H9 (cell line): ENCODE results near the gene KCNMA1. TPM values are rescaled to one million over a fixed set of nuclear protein-coding genes. Genes with fewer than 3 reads are reported as not detected.

Source experiments
- DNase-seq: peaks from one replicate; pipeline ENCODE4 v3.0.0-alpha.2; 2017
- H2AFZ ChIP-seq: one replicate; pipeline ENCODE4 v1.6.1; 2013; ENCODE audit warnings: mild to moderate bottlenecking, low read length, control low read depth, moderate library complexity
- H2AK5ac ChIP-seq: 2 replicates; pipeline ENCODE4 v1.6.1; 2013; ENCODE audit warnings: low read length, control low read depth, mixed read lengths; ENCODE audit not compliant: insufficient read length
- H2BK120ac ChIP-seq: one replicate; pipeline ENCODE4 v1.6.1; 2013; ENCODE audit warnings: low read depth, mild to moderate bottlenecking, low read length, control low read depth, inconsistent platforms; ENCODE audit not compliant: poor library complexity, severe bottlenecking
- H2BK12ac ChIP-seq: 2 replicates; pipeline ENCODE4 v1.6.1; 2013; ENCODE audit warnings: low read length, control low read depth, mixed read lengths, low read depth; ENCODE audit not compliant: insufficient read length
- H2BK15ac ChIP-seq: 2 replicates; pipeline ENCODE4 v1.6.1; 2013; ENCODE audit warnings: low read depth, low read length, control low read depth
- H2BK20ac ChIP-seq: one replicate; pipeline ENCODE4 v1.6.1; 2013; ENCODE audit warnings: low read depth, mild to moderate bottlenecking, low read length, control low read depth, inconsistent platforms; ENCODE audit not compliant: poor library complexity, severe bottlenecking
- H2BK5ac ChIP-seq: 2 replicates; pipeline ENCODE4 v1.6.1; 2013; ENCODE audit warnings: low read length, control low read depth, mixed read lengths; ENCODE audit not compliant: insufficient read length
- H3K14ac ChIP-seq: 2 replicates; pipeline ENCODE4 v1.6.1; 2013; ENCODE audit warnings: low read length, control low read depth; ENCODE audit not compliant: insufficient read depth
- H3K18ac ChIP-seq: 2 replicates; pipeline ENCODE4 v1.6.1; 2013; ENCODE audit warnings: low read depth, mild to moderate bottlenecking, mixed read lengths, low read length, control low read depth; ENCODE audit not compliant: insufficient read length
- H3K23ac ChIP-seq: 2 replicates; pipeline ENCODE4 v1.6.1; 2013; ENCODE audit warnings: low read length, control low read depth, mixed read lengths, low read depth; ENCODE audit not compliant: insufficient read length
- H3K23me2 ChIP-seq: 2 replicates; pipeline ENCODE4 v1.6.1; 2013; ENCODE audit warnings: low read depth, mild to moderate bottlenecking, mixed read lengths, low read length, control low read depth; ENCODE audit not compliant: insufficient read length, poor library complexity, severe bottlenecking
- H3K27ac ChIP-seq: 2 replicates; pipeline ENCODE4 v1.5.1; 2013; ENCODE audit warnings: low read length, control low read depth, mixed read lengths, low read depth; ENCODE audit not compliant: insufficient read length
- H3K27me3 ChIP-seq: 2 replicates; pipeline ENCODE4 v1.6.1; 2013; ENCODE audit warnings: low read length, control low read depth, inconsistent platforms; ENCODE audit not compliant: insufficient read depth
- H3K4ac ChIP-seq: 2 replicates; pipeline ENCODE4 v1.6.1; 2013; ENCODE audit warnings: low read depth, mild to moderate bottlenecking, control low read depth, inconsistent platforms, low read length, moderate library complexity
- H3K4me1 ChIP-seq: 2 replicates; pipeline ENCODE4 v1.6.1; 2013; ENCODE audit warnings: low read length, control low read depth, inconsistent platforms; ENCODE audit not compliant: insufficient read depth
- H3K4me2 ChIP-seq: 2 replicates; pipeline ENCODE4 v1.6.1; 2013; ENCODE audit warnings: low read length, control low read depth, mixed read lengths; ENCODE audit not compliant: insufficient read length, insufficient read depth
- H3K56ac ChIP-seq: 2 replicates; pipeline ENCODE4 v1.6.1; 2013; ENCODE audit warnings: low read depth, mild to moderate bottlenecking, mixed read lengths, low read length, control low read depth; ENCODE audit not compliant: insufficient read length
- H3K79me1 ChIP-seq: 2 replicates; pipeline ENCODE4 v1.6.1; 2013; ENCODE audit warnings: low read depth, mild to moderate bottlenecking, moderate library complexity, low read length, control low read depth, inconsistent platforms; ENCODE audit not compliant: insufficient read depth, poor library complexity, severe bottlenecking
- H3K79me2 ChIP-seq: 2 replicates; pipeline ENCODE4 v1.6.1; 2013; ENCODE audit warnings: low read length, control low read depth, inconsistent platforms; ENCODE audit not compliant: insufficient read depth
- H3K9ac ChIP-seq: 2 replicates; pipeline ENCODE4 v1.6.1; 2013; ENCODE audit warnings: low read length, control low read depth, mixed read lengths; ENCODE audit not compliant: insufficient read length; ENCODE audit errors: extremely low read depth
- H3K9me3 ChIP-seq: one replicate; pipeline ENCODE4 v1.6.1; 2013; ENCODE audit warnings: low read depth, low read length, inconsistent platforms; ENCODE audit not compliant: control insufficient read depth
- H3T11ph ChIP-seq: one replicate; pipeline ENCODE4 v1.6.1; 2013; ENCODE audit warnings: mild to moderate bottlenecking, low read length, control low read depth, inconsistent platforms
- H4K20me1 ChIP-seq: one replicate; pipeline ENCODE4 v1.6.1; 2013; ENCODE audit not compliant: control insufficient read depth, insufficient read length, insufficient read depth
- H4K5ac ChIP-seq: 2 replicates; pipeline ENCODE4 v1.6.1; 2013; ENCODE audit warnings: low read depth, mild to moderate bottlenecking, mixed read lengths, low read length, control low read depth; ENCODE audit not compliant: insufficient read length
- H4K8ac ChIP-seq: replicated peaks from 2 replicates; pipeline ENCODE4 v1.6.1; 2013; ENCODE audit warnings: low read length, control low read depth, mixed read lengths, low read depth; ENCODE audit not compliant: insufficient read length
- H4K91ac ChIP-seq: 2 replicates; pipeline ENCODE4 v1.6.1; 2013; ENCODE audit warnings: low read depth, mild to moderate bottlenecking, moderate library complexity, mixed read lengths, low read length, control low read depth; ENCODE audit not compliant: insufficient read length
- H3K27ac Mint-ChIP-seq, 3 experiments: 2 replicates in 2 of 3; 3 replicates in 1 of 3; pipeline ENCODE4 v1.8.0; 2020 to 2021; ENCODE audit warnings: mixed read lengths in 3 of 3, mild to moderate bottlenecking in 1 of 3, moderate library complexity in 1 of 3
- H3K27me3 Mint-ChIP-seq: 2 replicates; pipeline ENCODE4 v1.8.0; 2021; ENCODE audit warnings: low read depth, mild to moderate bottlenecking, moderate library complexity, mixed read lengths
- H3K36me3 Mint-ChIP-seq, 3 experiments: 2 replicates in 2 of 3; 3 replicates in 1 of 3; pipeline ENCODE4 v1.8.0; 2020 to 2021; ENCODE audit warnings: low read depth in 3 of 3, mixed read lengths in 3 of 3; ENCODE audit not compliant: insufficient read depth in 1 of 3
- H3K4me1 Mint-ChIP-seq, 2 experiments: 2 replicates each; pipeline ENCODE4 v1.8.0; 2020; ENCODE audit warnings: mixed read lengths in 2 of 2
- H3K4me3 Mint-ChIP-seq, 2 experiments: 2 replicates in 1 of 2; 3 replicates in 1 of 2; pipeline ENCODE4 v1.8.0; 2020 to 2021; ENCODE audit warnings: mild to moderate bottlenecking in 2 of 2, mixed read lengths in 2 of 2, moderate library complexity in 1 of 2
- H3K9me3 Mint-ChIP-seq, 2 experiments: 2 replicates in 1 of 2; 3 replicates in 1 of 2; pipeline ENCODE4 v1.8.0; 2020; ENCODE audit warnings: mild to moderate bottlenecking in 2 of 2, mixed read lengths in 2 of 2, moderate library complexity in 1 of 2
- WGBS: extraction: QIAGEN DNeasy Blood & Tissue Kit; methylation state at CpG from one replicate; pipeline ENCODE4 v1.1.7; 2013; ENCODE audit warnings: missing lambda C conversion rate, low lambda C conversion rate, mixed read lengths; ENCODE audit not compliant: insufficient read length; ENCODE audit errors: extremely low coverage; 5-methylcytosine and 5-hydroxymethylcytosine counted together
- total RNA-seq: library from RNA; stranded (reverse); gene quantifications from 2 replicates; pipeline ENCODE4 v1.2.1, GENCODE V29; 2021
- TF ChIP-seq, protein P1 (sequence below): fragments of 200-600 bp; sonication (generic); conservative IDR thresholded peaks from 3 replicates; pipeline ENCODE4 v1.8.0; 2021; ENCODE audit warnings: antibody characterized with exemption, mild to moderate bottlenecking

KCNMA1 gene
- total RNA-seq, 1 experiment from 2014 or later = 2.0 TPM

GRCh38 chr10:77417806-77418640 is 219.6 kb downstream of the KCNMA1 start:
- no peak overlapping the region for H3K4me3 Mint-ChIP-seq

More at GRCh38 chr10:77417806-77418640, 219.6 kb downstream of the KCNMA1 start:
- H3K9ac ChIP-seq = no peak overlapping the region
- H3K4me1 ChIP-seq = no peaks in the 10 kb centered on the region
- no peak overlapping the region for H2BK12ac ChIP-seq
- no peak overlapping the region for H2AK5ac ChIP-seq
- H4K91ac ChIP-seq = no peak overlapping the region
- no peaks in the 10 kb centered on the region for H3K36me3 Mint-ChIP-seq
- no peak overlapping the region for H3K18ac ChIP-seq
- H3K27me3 ChIP-seq = no peaks in the 10 kb centered on the region
- no peak overlapping the region for H2AFZ ChIP-seq
- H3K4me2 ChIP-seq = no peak overlapping the region
- no peaks in the 10 kb centered on the region for H3K9me3 ChIP-seq
- no peak overlapping the region for H2BK120ac ChIP-seq
- TF ChIP-seq, protein P1, sequence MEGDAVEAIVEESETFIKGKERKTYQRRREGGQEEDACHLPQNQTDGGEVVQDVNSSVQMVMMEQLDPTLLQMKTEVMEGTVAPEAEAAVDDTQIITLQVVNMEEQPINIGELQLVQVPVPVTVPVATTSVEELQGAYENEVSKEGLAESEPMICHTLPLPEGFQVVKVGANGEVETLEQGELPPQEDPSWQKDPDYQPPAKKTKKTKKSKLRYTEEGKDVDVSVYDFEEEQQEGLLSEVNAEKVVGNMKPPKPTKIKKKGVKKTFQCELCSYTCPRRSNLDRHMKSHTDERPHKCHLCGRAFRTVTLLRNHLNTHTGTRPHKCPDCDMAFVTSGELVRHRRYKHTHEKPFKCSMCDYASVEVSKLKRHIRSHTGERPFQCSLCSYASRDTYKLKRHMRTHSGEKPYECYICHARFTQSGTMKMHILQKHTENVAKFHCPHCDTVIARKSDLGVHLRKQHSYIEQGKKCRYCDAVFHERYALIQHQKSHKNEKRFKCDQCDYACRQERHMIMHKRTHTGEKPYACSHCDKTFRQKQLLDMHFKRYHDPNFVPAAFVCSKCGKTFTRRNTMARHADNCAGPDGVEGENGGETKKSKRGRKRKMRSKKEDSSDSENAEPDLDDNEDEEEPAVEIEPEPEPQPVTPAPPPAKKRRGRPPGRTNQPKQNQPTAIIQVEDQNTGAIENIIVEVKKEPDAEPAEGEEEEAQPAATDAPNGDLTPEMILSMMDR = no peak
- H3K27ac Mint-ChIP-seq = no peak overlapping the region
- no peak overlapping the region for H4K8ac ChIP-seq
- peaks cover 5% of the 10 kb centered on the region; the same call in 1 of the 2 replicates for H3K27me3 Mint-ChIP-seq
- H3K14ac ChIP-seq = no peak overlapping the region; the same call in 1 of the 2 replicates
- H3T11ph ChIP-seq = no peak overlapping the region
- H3K79me1 ChIP-seq = no peaks in the 10 kb centered on the region
- no peak overlapping the region for H2BK15ac ChIP-seq
- H3K9me3 Mint-ChIP-seq = no peaks in the 10 kb centered on the region
- H3K27ac ChIP-seq = no peak overlapping the region
- no peak overlapping the region for H2BK5ac ChIP-seq
- no peak for DNase-seq
- no peak overlapping the region for H4K5ac ChIP-seq
- no CpG with 5 or more reads among the region's 11 CpGs for WGBS
- H4K20me1 ChIP-seq = no peaks in the 10 kb centered on the region
- no peak overlapping the region for H3K4ac ChIP-seq
- no peaks in the 10 kb centered on the region for H3K23me2 ChIP-seq
- H3K4me1 Mint-ChIP-seq = peaks cover 0 to 3% of the 10 kb centered on the region in 2 experiments; a peak in 2 of 4 replicates
- no peak overlapping the region for H3K23ac ChIP-seq
- H2BK20ac ChIP-seq = no peak overlapping the region
- no peaks in the 10 kb centered on the region for H3K79me2 ChIP-seq
- H3K56ac ChIP-seq = no peak overlapping the region
